K562 (cell line): Measurements from ENCODE around the gene ULK2. TPM values are rescaled to one million over a fixed set of nuclear protein-coding genes. Genes with fewer than 3 reads are reported as not detected.
"Not testable (repeated sequence)": the region's sequence is repeated elsewhere in the genome, so short reads cannot be mapped to it uniquely, and the experiment has no call there.

Source experiments
- ATAC-seq: fragments of 200-7000 bp; cut with Tn5 transposase; 3 replicates; pipeline ENCODE4 v1.9.1; 2020; ENCODE audit warnings: moderate library complexity
- BruUV-seq: library from RNA; stranded (reverse); fragments of 400-500 nt; replicated peaks from 2 replicates; lab custom pipeline; 2021; lab: Mats Ljungman, UMichigan
- CTCF ChIA-PET: fragments of 300-600 bp; formaldehyde crosslinking; extraction: SDS; loops from one replicate; lab custom pipeline; 2021; ENCODE audit warnings: low intra/inter-chr PET ratio; lab: Yijun Ruan, JAX
- POLR2A ChIA-PET: fragments of 300-600, 350-650 bp; sonication (Branson Sonifier 250); formaldehyde crosslinking; extraction: SDS; loops from one replicate; lab custom pipeline; 2021; ENCODE audit warnings: antibody characterized with exemption, inconsistent platforms; lab: Yijun Ruan, JAX
- DNase-seq, 4 experiments: peaks; one replicate each; pipeline versions ENCODE4 v3.0.0 to v3.0.0-alpha.2; 2011 to 2018; ENCODE audit warnings: low spot score in 3 of 4, mixed read lengths in 3 of 4; ENCODE audit errors: extremely low read depth in 1 of 4
- FAIRE-seq: peaks from 2 replicates; lab custom pipeline; 2011; peaks lifted over from hg19 to GRCh38; lab: Jason Lieb, UNC
- H2AFZ ChIP-seq: 2 replicates; pipeline ENCODE4 v1.6.0; 2011; ENCODE audit warnings: low read depth, low read length, control low read depth, inconsistent platforms
- H3K27ac ChIP-seq: fragments of 200-600 bp; 3 replicates; pipeline ENCODE4 v1.8.0; 2011; ENCODE audit warnings: low read depth, mild to moderate bottlenecking, control low read depth, inconsistent platforms, low read length, moderate library complexity, mixed read lengths; ENCODE audit errors: extremely low read depth
- H3K27me3 ChIP-seq, 2 experiments: fragments of 300-600 bp in 1 of 2; 2 replicates in 1 of 2; 3 replicates in 1 of 2; pipeline versions ENCODE4 v1.6.0 to v1.8.0; 2011; ENCODE audit warnings: inconsistent platforms in 2 of 2, low read length in 2 of 2, mild to moderate bottlenecking in 1 of 2, mixed read lengths in 1 of 2, moderate library complexity in 1 of 2; ENCODE audit not compliant: control insufficient read depth in 2 of 2, insufficient read depth in 2 of 2
- H3K36me3 ChIP-seq: fragments of 300-600 bp; 3 replicates; pipeline ENCODE4 v1.8.0; 2011; ENCODE audit warnings: mild to moderate bottlenecking, low read length, inconsistent platforms; ENCODE audit not compliant: control insufficient read depth, insufficient read depth
- H3K4me1 ChIP-seq, 2 experiments: fragments of 200-600 bp in 1 of 2; replicated peaks in 1 of 2; 2 replicates in 1 of 2; 3 replicates in 1 of 2; pipeline versions ENCODE4 v1.5.1 to v1.8.0; 2011; ENCODE audit warnings: inconsistent platforms in 2 of 2, low read length in 2 of 2, mild to moderate bottlenecking in 1 of 2, mixed read lengths in 1 of 2, moderate library complexity in 1 of 2; ENCODE audit not compliant: control insufficient read depth in 2 of 2, insufficient read depth in 2 of 2
- H3K4me2 ChIP-seq: 2 replicates; pipeline ENCODE4 v1.6.1; 2011; ENCODE audit warnings: low read length, control low read depth, inconsistent platforms, mixed read lengths; ENCODE audit not compliant: insufficient read depth
- H3K4me3 ChIP-seq: fragments of 200-600 bp; sonication (generic), shearing (Covaris generic); 2 replicates; pipeline ENCODE4 v1.5.1; 2016; ENCODE audit warnings: control low read depth, inconsistent platforms
- H3K79me2 ChIP-seq: fragments of 200-600 bp; 3 replicates; pipeline ENCODE4 v1.8.0; 2011; ENCODE audit warnings: low read length, inconsistent platforms; ENCODE audit not compliant: control insufficient read depth, insufficient read depth
- H3K9ac ChIP-seq, 2 experiments: 2 replicates each; pipeline versions ENCODE4 v1.6.0 to v1.6.1; 2011; ENCODE audit warnings: low read depth in 2 of 2, low read length in 2 of 2, control low read depth in 1 of 2, inconsistent platforms in 1 of 2, mild to moderate bottlenecking in 1 of 2, mixed read lengths in 1 of 2; ENCODE audit not compliant: insufficient read depth in 1 of 2
- H3K9me1 ChIP-seq: one replicate; pipeline ENCODE4 v1.6.0; 2011; ENCODE audit warnings: inconsistent platforms, mild to moderate bottlenecking, low read length, moderate library complexity; ENCODE audit not compliant: control insufficient read depth, insufficient read depth
- H3K9me3 ChIP-seq: replicated peaks from 2 replicates; pipeline ENCODE4 v1.5.1; 2011; ENCODE audit warnings: low read depth, low read length, inconsistent platforms; ENCODE audit not compliant: control insufficient read depth, insufficient read depth
- H4K20me1 ChIP-seq: replicated peaks from 2 replicates; pipeline ENCODE4 v1.6.1; 2011; ENCODE audit warnings: low read length, inconsistent platforms, mixed read lengths; ENCODE audit not compliant: control insufficient read depth, insufficient read depth
- CCNT2 ChIP-seq: IDR thresholded peaks from 2 replicates; pipeline ENCODE4 v1.6.1; 2011; ENCODE audit warnings: borderline replicate concordance, low read depth, mild to moderate bottlenecking, moderate library complexity, mixed read lengths, low read length; ENCODE audit not compliant: insufficient read length; ENCODE audit errors: extremely low read depth
- HMGXB4 ChIP-seq: sonication (generic); formaldehyde crosslinking; IDR thresholded peaks from 2 replicates; pipeline ENCODE4 v1.8.1; 2023; ENCODE audit warnings: mild to moderate bottlenecking, missing genetic modification reagents
- KAT2B ChIP-seq: IDR thresholded peaks from one replicate; pipeline ENCODE4 v1.6.1; 2012; ENCODE audit warnings: low read depth, mild to moderate bottlenecking, control low read depth, inconsistent platforms, low read length, moderate library complexity
- SREBF1 ChIP-seq: fragments of 150-350 bp; IDR thresholded peaks from 2 replicates; pipeline ENCODE4 v1.6.1; 2014; ENCODE audit warnings: antibody characterized with exemption, low read depth, low read length, borderline replicate concordance
- THRA ChIP-seq: fragments of 450-650 bp; IDR thresholded peaks from 2 replicates; pipeline ENCODE4 v1.6.1; 2017; ENCODE audit warnings: mild to moderate bottlenecking, moderate library complexity
- ZNF512 ChIP-seq: IDR thresholded peaks from 2 replicates; pipeline ENCODE4 v1.6.1; 2016; ENCODE audit warnings: missing genetic modification characterization, missing compliant biosample characterization
- WGBS: fragments of 100-300 bp; shearing (Covaris generic); methylation state at CpG from one replicate; pipeline ENCODE4 v1.1.6; 2016; ENCODE audit warnings: low coverage, mixed read lengths; ENCODE audit not compliant: insufficient coverage; ENCODE audit errors: missing lambda C conversion rate; 5-methylcytosine and 5-hydroxymethylcytosine counted together
- in situ Hi-C: fragments of 300-500 bp; cut with MboI; formaldehyde crosslinking; loops from 4 replicates; pipeline ENCODE4 v1.15.0; 2018; ENCODE audit warnings: inconsistent platforms, mixed read lengths
- intact Hi-C: fragments of 100-400 bp; cut with micrococcal nuclease; formaldehyde crosslinking; loops from 2 replicates; pipeline ENCODE4 v1.14.2; 2022
- polyA plus RNA-seq, 8 experiments: library from polyadenylated mRNA; depleted of rRNA in 4 of 8; stranded (reverse) in 5 of 8; unstranded in 3 of 8; fragments of >200 nt; fragmentation: Nextera tagmentation in 2 of 8; fragmentation: Illumina TruSeq in 1 of 8; extraction: Ambion mirVana in 2 of 8; extraction: Trizol in 1 of 8; gene quantifications; 2 replicates each; pipeline versions ENCODE4 v1.2.1 to v1.2.3, GENCODE V29; 2011 to 2014; ENCODE audit warnings: inconsistent platforms in 1 of 8, missing spikeins in 1 of 8
- total RNA-seq, 7 experiments: library from RNA; depleted of rRNA in 6 of 7; stranded (reverse); fragments of >200 nt in 6 of 7; fragmentation: Illumina TruSeq in 2 of 7; extraction: Trizol in 2 of 7; gene quantifications; 2 replicates each; pipeline versions ENCODE4 v1.2.1 to v1.2.3, GENCODE V29; 2011 to 2021; ENCODE audit warnings: low replicate concordance in 1 of 7

Gene ULK2
- total and polyA plus RNA-seq, 9 of the 15 experiments (the other 6 are each of a cell fraction or from before 2014, with no cell fraction given): 0.01 to 0.18 (median 0.07) TPM; not detected in 5

GRCh38 chr17:19766016-19766415 lies 101.7 kb downstream of the ULK2 start:
- H3K79me2 ChIP-seq: no peaks in the 10 kb centered on the region
- no peak overlapping the region for H3K9ac ChIP-seq
- ChIA-PET POLR2A (no interaction called here), CTCF (interaction anchor here (0.6 to 1.2 kb wide), 2 partner anchors 233 to 252 kb away, joined by 6 to 12 read pairs; no protein-coding TSS in a partner anchor)
- 6% methylated on average over 4 of the region's 7 CpGs for WGBS
- H3K9me1 ChIP-seq: no peaks in the 10 kb centered on the region
- intact Hi-C loops: loop anchor here (1.0 kb wide), 1 partner anchor 252 kb away; no protein-coding TSS in a partner anchor
- peaks cover 0 to 14% of the 10 kb centered on the region in 2 experiments; a peak in 1 of 5 replicates for H3K27me3 ChIP-seq
- no peaks in the 10 kb centered on the region for H3K36me3 ChIP-seq
- H4K20me1 ChIP-seq: no peaks in the 10 kb centered on the region
- no peaks in the 10 kb centered on the region for H3K9me3 ChIP-seq
- no peak overlapping the region for H2AFZ ChIP-seq
- BruUV-seq: no TSS peak
- H3K4me1 ChIP-seq: no peaks in the 10 kb centered on the region
- in situ Hi-C loops: loop anchor here (10.0 kb wide), 1 partner anchor 401 kb away; the partner anchor contains the start of gene B9D1
- ATAC-seq (no peak), DNase-seq (no peak), FAIRE-seq (no peak)
- no peak overlapping the region for H3K27ac ChIP-seq
- no peak overlapping the region for H3K4me2 ChIP-seq
- no peak overlapping the region for H3K4me3 ChIP-seq
- TF ChIP-seq ZNF512 (tag): no peak
- TF ChIP-seq HMGXB4 (CRISPR knock-in tag): no peak
- TF ChIP-seq THRA: no peak
- TF ChIP-seq KAT2B: no peak
- no peak for TF ChIP-seq SREBF1
- TF ChIP-seq CCNT2: no peak

GRCh38 chr17:19763991-19764390 lies 103.7 kb downstream of the ULK2 start:
- H3K27me3 ChIP-seq, H3K36me3 ChIP-seq, H3K79me2 ChIP-seq, H4K20me1 ChIP-seq, H3K4me1 ChIP-seq, H3K9me1 ChIP-seq, H3K27ac ChIP-seq, H3K4me2 ChIP-seq, FAIRE-seq, CTCF ChIA-PET, H2AFZ ChIP-seq, H3K9ac ChIP-seq, ATAC-seq, DNase-seq, BruUV-seq, H3K4me3 ChIP-seq, H3K9me3 ChIP-seq, intact Hi-C loops: not testable (repeated sequence)
- in situ Hi-C loops: loop anchor here (5.0 to 10.0 kb wide), 2 partner anchors 252 to 399 kb away; partner anchors contain the start of gene B9D1
- POLR2A ChIA-PET: interaction anchor here (0.7 to 0.9 kb wide), 2 partner anchors 24 to 112 kb away, joined by 3 read pairs; no protein-coding TSS in a partner anchor
- WGBS: 2% methylated on average over 6 of the region's 6 CpGs
